PC-3 (cell line): ENCODE results near the gene SUSD2. TPM values are rescaled to one million over a fixed set of nuclear protein-coding genes. Genes with fewer than 3 reads are reported as not detected.

Experiments used
- ATAC-seq: fragments of 200-7000 bp; cut with Tn5 transposase; 2 replicates; pipeline ENCODE4 v1.9.1; 2020; ENCODE audit warnings: mild to moderate bottlenecking, moderate library complexity
- BruUV-seq: library from RNA; stranded (reverse); fragments of 400-500 nt; replicated peaks from 2 replicates; lab custom pipeline; 2021; lab: Mats Ljungman, UMichigan
- CTCF ChIA-PET: fragments of 300-600 bp; sonication (Branson Sonifier 250); formaldehyde crosslinking; loops from one replicate; lab custom pipeline; 2022; ENCODE audit warnings: antibody characterized with exemption; lab: Charles Lee
- POLR2A ChIA-PET: fragments of 300-600 bp; sonication (Branson Sonifier 250); formaldehyde crosslinking; loops from one replicate; lab custom pipeline; 2022; ENCODE audit warnings: antibody characterized with exemption; ENCODE audit not compliant: unreplicated experiment; lab: Charles Lee
- DNase-seq: peaks from one replicate; pipeline ENCODE4 v3.0.0-alpha.2; 2015
- H2AFZ ChIP-seq: fragments of 300-600 bp; sonication (generic); 2 replicates; pipeline ENCODE4 v1.6.0; 2016; ENCODE audit warnings: antibody characterized with exemption, low read length
- H3F3A ChIP-seq: fragments of 300-600 bp; sonication (generic); one replicate; pipeline ENCODE4 v1.6.0; 2017; ENCODE audit warnings: antibody characterized with exemption, low read length, control low read depth, mild to moderate bottlenecking; ENCODE audit not compliant: unreplicated experiment
- H3K27ac ChIP-seq: fragments of 300-600 bp; sonication (generic); 2 replicates; pipeline ENCODE4 v1.5.1; 2016; ENCODE audit warnings: mild to moderate bottlenecking, low read length
- H3K27me3 ChIP-seq: fragments of 300-600 bp; sonication (generic); 2 replicates; pipeline ENCODE4 v1.6.1; 2016; ENCODE audit warnings: low read length, mixed read lengths
- H3K36me3 ChIP-seq: fragments of 300-600 bp; sonication (generic); 2 replicates; pipeline ENCODE4 v1.6.1; 2016; ENCODE audit warnings: low read depth, mixed run types, low read length, mixed read lengths
- H3K4me1 ChIP-seq: fragments of 300-600 bp; sonication (generic); 2 replicates; pipeline ENCODE4 v1.5.1; 2016; ENCODE audit warnings: low read length; ENCODE audit not compliant: insufficient read depth
- H3K4me2 ChIP-seq: fragments of 300-600 bp; sonication (generic); 2 replicates; pipeline ENCODE4 v1.6.0; 2016; ENCODE audit warnings: low read length
- H3K4me3 ChIP-seq: fragments of 300-600 bp; sonication (generic); 2 replicates; pipeline ENCODE4 v1.5.1; 2016; ENCODE audit warnings: mild to moderate bottlenecking, low read length, mixed read lengths
- H3K79me2 ChIP-seq: fragments of 300-600 bp; sonication (generic); 2 replicates; pipeline ENCODE4 v1.6.1; 2017; ENCODE audit warnings: low read length, mixed read lengths
- H3K9ac ChIP-seq: fragments of 300-600 bp; sonication (generic); 2 replicates; pipeline ENCODE4 v1.6.0; 2016; ENCODE audit warnings: mild to moderate bottlenecking, low read length
- H3K9me2 ChIP-seq: fragments of 300-600 bp; sonication (generic); replicated peaks from 2 replicates; pipeline ENCODE4 v1.6.1; 2016; ENCODE audit warnings: mixed run types, low read length, mixed read lengths
- H3K9me3 ChIP-seq: fragments of 300-600 bp; sonication (generic); 2 replicates; pipeline ENCODE4 v1.6.1; 2016; ENCODE audit warnings: low read length, mixed read lengths
- H4K20me1 ChIP-seq: fragments of 300-600 bp; sonication (generic); 2 replicates; pipeline ENCODE4 v1.6.1; 2016; ENCODE audit warnings: low read length, mixed read lengths
- CTCF ChIP-seq: fragments of 300-600 bp; sonication (generic); conservative IDR thresholded peaks from 2 replicates; pipeline ENCODE4 v1.5.1; 2017; ENCODE audit warnings: antibody characterized with exemption, low read depth, mild to moderate bottlenecking, low read length
- EZH2 ChIP-seq: fragments of 300-600 bp; sonication (generic); IDR thresholded peaks from one replicate; pipeline ENCODE4 v1.6.1; 2017; ENCODE audit warnings: antibody characterized with exemption, mild to moderate bottlenecking, low read length; ENCODE audit not compliant: unreplicated experiment
- EZH2phosphoT487 ChIP-seq: fragments of 300-600 bp; sonication (generic); IDR thresholded peaks from 2 replicates; pipeline ENCODE4 v1.6.1; 2018; ENCODE audit warnings: mild to moderate bottlenecking, antibody characterized with exemption, low read length, borderline replicate concordance
- intact Hi-C: fragments of 100-400 bp; cut with micrococcal nuclease; formaldehyde crosslinking; loops from 2 replicates; pipeline ENCODE4 v1.9.0; 2023
- total RNA-seq: library from RNA; depleted of rRNA; stranded (reverse); fragments of >200 nt; gene quantifications from 2 replicates; pipeline ENCODE4 v1.2.3, GENCODE V29; 2014

SUSD2 gene
- total RNA-seq, 1 experiment from 2014 or later = 1.3 TPM

- Histone ChIP-seq H3F3A (no peaks in the 10 kb centered on the region), H3K27me3 (no peaks in the 10 kb centered on the region), H3K27ac (no peak overlapping the region), H3K36me3 (no peaks in the 10 kb centered on the region), H3K4me3 (no peak overlapping the region), H3K4me2 (no peak overlapping the region), H3K9ac (no peak overlapping the region), H3K9me2 (no peaks in the 10 kb centered on the region), H3K79me2 (no peaks in the 10 kb centered on the region), H3K4me1 (peaks cover 29% of the 10 kb centered on the region), H3K9me3 (no peaks in the 10 kb centered on the region), H4K20me1 (no peaks in the 10 kb centered on the region), H2AFZ (no peak overlapping the region)
- DNase-seq = no peak
- intact Hi-C loops = no loop called here
- POLR2A ChIA-PET = no interaction called here
- no peak for TF ChIP-seq EZH2phosphoT487
- no peak for TF ChIP-seq CTCF
- no peak for TF ChIP-seq EZH2
- CTCF ChIA-PET = no interaction called here
- BruUV-seq = no TSS peak
- no peak for ATAC-seq
Observed at GRCh38 chr22:24144778-24145085, 36.6 kb upstream of the SUSD2 start.

GRCh38 chr22:24145446-24146193, 35.7 kb upstream of the SUSD2 start:
- H2AFZ ChIP-seq = no peak overlapping the region
- H3K79me2 ChIP-seq = no peaks in the 10 kb centered on the region
- no peak overlapping the region for H3K9ac ChIP-seq
- H3F3A ChIP-seq = no peaks in the 10 kb centered on the region
- ChIA-PET POLR2A (interaction anchor here (0.5 kb wide), 1 partner anchor 106 kb away, joined by 3 read pairs; no protein-coding TSS in a partner anchor), CTCF (no interaction called here)
- H3K27me3 ChIP-seq = no peaks in the 10 kb centered on the region
- H3K9me2 ChIP-seq = no peaks in the 10 kb centered on the region
- DNase-seq (no peak), ATAC-seq (no peak)
- no peaks in the 10 kb centered on the region for H3K36me3 ChIP-seq
- no peaks in the 10 kb centered on the region for H3K9me3 ChIP-seq
- peak overlapping the region; percentile 62 for H3K27ac ChIP-seq
- TF ChIP-seq EZH2 (no peak), CTCF (no peak), EZH2phosphoT487 (no peak)
- 0 out of 2 replicates have a peak overlapping the region, but pooled peaks have one; percentile 24 for H3K4me3 ChIP-seq
- intact Hi-C loops = no loop called here
- H3K4me1 ChIP-seq = peaks cover 29% of the 10 kb centered on the region
- no TSS peak for BruUV-seq
- peak overlapping the region; percentile 42 for H3K4me2 ChIP-seq
- H4K20me1 ChIP-seq = no peaks in the 10 kb centered on the region

- POLR2A ChIA-PET = interaction anchor here (0.5 kb wide), 1 partner anchor 106 kb away, joined by 3 read pairs; no protein-coding TSS in a partner anchor
- H3K4me2 ChIP-seq = peak overlapping the region; percentile 42
- no peak overlapping the region for H2AFZ ChIP-seq
- no peak for TF ChIP-seq EZH2phosphoT487
- TF ChIP-seq EZH2 = no peak
- TF ChIP-seq CTCF = no peak
- H3K9me2 ChIP-seq = no peaks in the 10 kb centered on the region
- peak; percentile 40 for DNase-seq
- H3K27me3 ChIP-seq = no peaks in the 10 kb centered on the region
- peak; percentile 79 for ATAC-seq
- no peaks in the 10 kb centered on the region for H4K20me1 ChIP-seq
- H3K36me3 ChIP-seq = no peaks in the 10 kb centered on the region
- CTCF ChIA-PET = no interaction called here
- H3K4me3 ChIP-seq = 0 out of 2 replicates have a peak overlapping the region, but pooled peaks have one; percentile 24
- peak overlapping the region; percentile 62 for H3K27ac ChIP-seq
- H3K9me3 ChIP-seq = no peaks in the 10 kb centered on the region
- no TSS peak for BruUV-seq
- H3K4me1 ChIP-seq = peaks cover 28% of the 10 kb centered on the region
- intact Hi-C loops = no loop called here
- H3K9ac ChIP-seq = no peak overlapping the region
- no peaks in the 10 kb centered on the region for H3K79me2 ChIP-seq
- H3F3A ChIP-seq = no peaks in the 10 kb centered on the region
Observed at GRCh38 chr22:24146194-24146616, 35.1 kb upstream of the SUSD2 start.
